HG02870 (cell line): Measurements from ENCODE around the gene CHRNA1.

Source experiments
- ATAC-seq: cut with Tn5 transposase; IDR thresholded peaks from one replicate; pipeline ENCODE4 v1.9.1; 2021; ENCODE audit warnings: mild to moderate bottlenecking, moderate library complexity; ENCODE audit not compliant: unreplicated experiment

CHRNA1 gene

DNA sequence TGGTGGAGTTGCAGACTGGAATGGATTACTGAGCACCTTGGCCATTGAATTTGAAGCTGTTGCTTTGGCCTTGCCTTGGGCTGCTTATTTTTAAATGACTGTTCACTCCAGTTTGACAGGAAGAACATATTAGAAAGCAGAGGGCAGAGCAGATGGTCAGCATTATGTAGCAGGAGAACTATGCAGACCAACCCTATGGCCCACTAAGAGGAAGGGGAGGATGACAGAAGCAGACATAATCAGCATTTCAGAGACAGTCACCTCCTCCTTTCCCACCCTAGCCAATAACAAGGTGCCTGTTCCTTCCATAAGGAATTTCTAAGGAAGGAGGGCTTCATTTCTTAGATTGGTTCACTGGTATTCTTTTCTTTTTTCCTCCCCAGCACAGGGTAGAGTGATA, 2.4 kb downstream of the CHRNA1 start:
- no peak for ATAC-seq

GRCh38 chr2:174760845-174761473, 3.3 kb downstream of the CHRNA1 start:
- no peak for ATAC-seq

DNA sequence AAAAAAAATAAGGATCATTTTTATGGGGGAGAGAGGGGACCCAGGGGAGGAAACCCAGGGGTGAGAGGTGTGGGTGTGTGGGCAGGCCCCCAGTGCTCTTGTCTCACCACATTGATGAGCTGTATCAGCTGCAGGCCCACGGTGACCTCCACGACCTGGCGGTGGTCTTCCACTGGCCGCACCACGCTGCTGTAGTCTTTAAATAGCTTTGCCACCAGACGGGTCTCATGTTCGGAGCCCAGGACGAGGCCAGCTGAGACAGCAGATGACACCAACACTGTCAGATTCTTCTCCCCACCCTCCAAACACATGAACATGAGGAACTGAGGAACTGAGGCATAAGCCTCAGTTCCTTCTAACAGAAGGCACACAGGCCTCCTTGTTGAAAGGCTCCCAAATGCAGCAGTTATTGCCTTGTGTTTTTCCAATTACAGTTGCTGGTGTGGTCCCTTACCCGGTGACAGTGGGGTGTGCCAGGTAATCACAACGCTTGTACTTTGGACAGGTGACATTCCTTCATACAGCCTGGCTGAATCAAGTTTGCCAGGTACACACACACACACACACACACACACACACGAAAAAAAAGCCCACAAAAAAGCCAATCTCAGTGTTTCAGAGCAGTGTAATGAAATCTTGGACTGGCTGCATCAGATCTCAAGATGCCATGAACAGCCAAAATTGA, 4.7 kb downstream of the CHRNA1 start:
- no peak for ATAC-seq

GRCh38 chr2:174756743-174757142, 7.5 kb downstream of the CHRNA1 start:
- no peak for ATAC-seq

GRCh38 chr2:174753038-174753633, 11.1 kb downstream of the CHRNA1 start:
- ATAC-seq: no peak

DNA sequence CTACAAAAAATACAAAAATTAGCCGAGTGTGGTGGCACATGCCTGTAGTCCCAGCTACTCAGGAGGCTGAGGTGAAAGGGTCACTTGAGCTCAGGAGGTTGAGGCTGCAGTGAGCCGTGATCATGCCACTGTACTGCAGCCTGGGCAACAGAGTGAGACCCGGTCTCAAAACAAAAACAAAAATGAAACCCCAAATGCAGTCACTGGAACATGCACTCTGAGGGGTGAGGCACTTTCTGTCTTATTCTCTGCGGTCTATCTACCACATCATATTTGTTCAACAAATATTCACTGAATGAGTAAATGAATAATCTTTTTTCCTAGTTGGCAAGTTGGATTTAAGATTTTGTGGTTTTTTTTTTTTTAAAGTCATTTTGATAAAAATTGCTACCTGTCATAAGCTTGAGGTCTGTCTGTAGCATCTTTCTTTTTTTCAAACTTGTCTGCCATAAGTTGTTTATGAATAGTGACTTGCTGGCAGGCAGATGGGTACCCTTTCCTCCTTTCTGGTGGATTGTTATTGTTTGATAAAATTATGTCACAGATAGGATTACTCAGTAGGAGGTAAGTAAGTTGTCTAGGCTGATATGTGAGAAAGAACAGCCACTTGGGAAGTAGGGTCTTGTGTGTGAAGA, 11.8 kb downstream of the CHRNA1 start:
- peak; percentile 87 for ATAC-seq

DNA sequence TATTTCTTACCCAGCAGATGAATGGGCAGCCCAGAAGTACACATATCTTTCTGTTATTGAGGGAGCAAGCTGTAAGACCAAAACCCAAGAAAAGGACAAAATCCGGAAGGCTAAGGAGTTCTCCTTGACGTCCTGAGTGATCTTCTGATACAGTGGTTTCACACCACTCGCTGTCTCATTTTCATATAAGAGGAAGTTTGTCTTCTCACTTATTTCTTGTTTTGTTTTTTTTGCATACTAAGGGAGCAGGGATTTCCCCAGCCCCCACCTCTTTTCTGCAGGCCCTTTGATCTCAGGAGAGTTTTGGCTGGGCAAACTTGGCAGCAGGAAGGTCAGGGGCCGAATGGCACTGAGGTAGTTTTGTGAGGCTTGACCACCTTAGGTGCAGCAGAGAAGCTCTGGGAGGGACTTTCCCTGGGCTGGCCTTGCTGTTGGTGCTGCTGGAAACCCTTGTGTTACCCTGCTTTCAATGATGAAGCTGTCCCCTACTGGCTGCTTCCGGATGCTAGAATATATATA, 13.3 kb downstream of the CHRNA1 start:
- ATAC-seq: peak; percentile 52

DNA sequence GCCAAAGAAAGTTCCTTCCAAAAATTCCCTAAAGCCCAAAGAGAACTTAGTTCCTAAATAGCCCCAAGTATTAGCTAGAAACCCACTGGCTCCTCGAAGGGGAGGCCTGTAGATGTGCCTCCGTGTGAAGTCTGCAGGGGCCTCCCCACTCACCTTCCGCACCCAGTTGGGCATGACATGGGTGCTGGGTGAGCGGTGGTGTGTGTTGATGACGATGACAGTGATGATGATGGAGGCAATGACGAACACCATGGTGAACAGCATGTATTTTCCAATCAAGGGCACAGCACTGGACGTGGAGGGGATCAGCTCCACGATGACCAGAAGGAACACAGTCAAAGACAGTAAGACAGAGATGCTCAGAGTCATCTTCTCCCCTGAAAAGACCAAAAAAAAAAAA, 14.5 kb downstream of the CHRNA1 start:
- no peak for ATAC-seq

DNA sequence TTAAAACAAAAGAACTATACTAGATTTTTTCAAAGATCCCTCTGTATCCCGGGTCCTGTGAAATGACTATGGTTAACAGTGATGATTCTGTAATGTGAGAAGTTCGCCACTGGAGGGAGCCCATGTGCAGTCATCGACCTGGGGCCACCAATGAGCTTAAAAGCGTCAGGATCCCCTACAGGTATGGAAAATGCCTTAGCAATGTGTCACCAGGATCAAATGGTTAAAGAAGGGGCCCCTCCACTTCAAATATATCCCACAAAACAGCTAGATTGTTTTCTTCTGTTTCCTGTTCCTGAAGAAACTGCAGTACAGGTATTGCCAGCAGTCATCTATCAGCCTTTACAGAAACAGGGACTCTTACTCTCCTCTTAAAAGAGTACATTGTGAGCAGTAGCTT, 15.3 kb downstream of the CHRNA1 start:
- ATAC-seq: no peak

- no peak for ATAC-seq
These were observed 19.1 kb downstream of the CHRNA1 start for GRCh38 chr2:174745142-174745541.

GRCh38 chr2:174744111-174744510, 20.2 kb downstream of the CHRNA1 start:
- no peak for ATAC-seq

DNA sequence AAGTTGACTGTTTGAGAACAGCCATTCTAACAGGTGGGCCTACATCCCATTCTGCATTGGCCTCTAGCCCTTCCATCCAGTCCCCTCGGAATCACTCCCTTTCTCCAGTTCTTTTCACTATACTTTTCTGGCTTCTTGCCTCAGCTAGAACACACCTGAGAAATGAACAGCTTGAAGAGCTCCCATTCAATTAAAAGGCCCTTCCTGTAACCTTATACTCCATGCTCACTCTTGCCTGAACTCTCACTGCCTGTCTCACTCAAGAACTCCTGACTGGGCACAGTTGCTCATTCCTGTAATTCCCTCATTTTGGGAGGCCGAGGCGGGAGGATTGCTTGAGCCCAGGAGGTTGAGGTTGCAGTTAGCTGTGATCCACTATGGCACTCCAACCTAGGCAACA, 23.6 kb downstream of the CHRNA1 start:
- no peak for ATAC-seq

DNA sequence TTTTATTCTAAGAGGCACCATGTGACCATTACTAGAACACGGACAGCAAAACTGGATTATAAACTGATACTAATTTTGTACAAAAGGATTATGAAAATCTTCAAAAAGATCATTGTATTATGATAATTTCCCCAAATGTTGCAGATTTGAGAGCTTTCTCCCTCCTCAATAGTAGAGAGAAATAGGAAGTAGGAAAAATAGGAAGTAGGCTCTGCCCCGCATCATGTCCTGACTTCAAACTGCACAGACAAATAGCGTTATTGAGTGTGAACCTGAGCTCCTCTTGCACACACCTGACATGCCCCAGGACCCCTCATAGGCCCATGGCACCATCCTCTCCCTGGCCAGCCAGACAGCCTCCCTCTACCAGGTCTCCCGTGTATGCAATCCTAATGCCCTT, 25.4 kb downstream of the CHRNA1 start:
- ATAC-seq: no peak

- ATAC-seq: no peak
These were observed 32.7 kb downstream of the CHRNA1 start for GRCh38 chr2:174731546-174731945.

DNA sequence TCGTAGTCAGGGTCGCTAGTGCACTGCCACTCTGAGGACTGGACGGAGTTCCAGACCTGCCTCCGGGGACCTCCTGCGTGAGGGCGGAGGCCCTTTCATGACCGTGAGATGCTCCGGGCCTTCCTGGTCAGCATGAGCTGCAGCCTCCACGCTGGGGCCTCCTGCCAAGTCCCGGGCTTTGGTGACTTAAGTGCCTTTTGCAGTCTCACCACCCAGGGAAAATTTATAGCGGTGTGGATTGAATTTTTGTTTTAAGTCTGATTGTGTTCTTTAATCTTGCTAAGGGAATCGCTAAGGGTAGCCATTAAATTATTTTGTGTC, 33.6 kb downstream of the CHRNA1 start:
- ATAC-seq: no peak

DNA sequence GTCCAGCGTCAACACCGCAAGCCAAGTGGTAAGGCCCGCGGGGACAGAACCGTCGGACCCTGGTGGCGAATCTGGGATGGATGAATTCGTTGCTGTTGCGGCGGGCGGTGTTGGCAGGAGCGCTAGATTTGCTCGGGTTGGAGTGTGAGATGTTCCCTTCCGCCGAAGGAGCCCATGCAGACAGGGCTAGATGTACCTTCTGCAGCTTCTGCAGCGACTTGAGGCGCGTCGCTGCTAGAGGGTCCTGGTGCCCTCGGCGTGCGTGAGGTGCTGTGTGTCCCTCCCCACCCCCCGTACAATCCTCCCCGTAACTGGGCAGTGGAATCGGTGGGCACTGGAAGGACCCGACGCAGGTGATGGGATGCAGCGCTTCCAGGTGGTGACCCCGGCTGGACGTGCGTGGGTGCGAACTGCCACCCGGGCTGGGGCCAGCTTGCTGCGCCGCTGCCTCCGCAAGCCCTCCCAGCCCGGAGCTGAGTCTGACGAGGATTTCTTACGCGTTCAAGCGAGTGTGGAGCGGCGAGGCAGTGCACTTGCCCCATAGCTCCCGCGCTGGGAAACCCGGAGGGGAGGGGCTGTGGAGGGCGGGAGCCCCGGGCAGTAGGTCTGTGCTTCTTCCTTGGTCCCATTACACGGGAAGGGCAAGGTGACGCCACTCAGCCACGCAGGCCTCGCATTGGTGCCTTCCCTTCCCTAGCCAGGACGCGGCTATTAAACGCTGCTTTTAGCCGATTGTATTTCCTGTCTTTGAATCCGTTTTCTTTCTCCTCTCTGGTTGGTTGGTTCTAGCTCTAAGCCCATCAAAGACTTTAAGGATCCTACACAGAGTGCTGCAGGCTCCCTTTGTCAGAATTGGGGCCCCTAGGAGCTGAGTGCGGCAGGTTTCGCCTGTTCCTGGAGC, 34.2 kb downstream of the CHRNA1 start:
- ATAC-seq: no peak

DNA sequence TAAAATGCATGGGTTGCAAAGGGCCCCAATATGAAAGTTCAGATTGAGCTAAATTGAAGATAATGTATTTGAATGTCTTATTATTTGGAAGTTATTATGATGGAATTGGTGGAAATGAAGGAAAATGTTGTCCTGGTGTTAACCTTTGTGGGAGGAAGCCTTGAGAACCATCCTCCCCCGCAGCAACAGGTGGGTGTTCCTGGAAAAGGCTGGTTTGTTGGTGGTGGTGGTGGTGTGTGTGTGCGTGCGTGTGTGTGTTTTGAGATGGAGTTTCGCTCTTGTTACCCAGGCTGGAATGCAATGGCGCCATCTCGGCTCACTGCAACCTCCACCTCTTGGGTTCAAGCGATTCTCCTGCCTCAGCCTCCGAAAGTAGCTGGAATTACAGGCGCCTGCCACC, 36.2 kb downstream of the CHRNA1 start:
- no peak for ATAC-seq

DNA sequence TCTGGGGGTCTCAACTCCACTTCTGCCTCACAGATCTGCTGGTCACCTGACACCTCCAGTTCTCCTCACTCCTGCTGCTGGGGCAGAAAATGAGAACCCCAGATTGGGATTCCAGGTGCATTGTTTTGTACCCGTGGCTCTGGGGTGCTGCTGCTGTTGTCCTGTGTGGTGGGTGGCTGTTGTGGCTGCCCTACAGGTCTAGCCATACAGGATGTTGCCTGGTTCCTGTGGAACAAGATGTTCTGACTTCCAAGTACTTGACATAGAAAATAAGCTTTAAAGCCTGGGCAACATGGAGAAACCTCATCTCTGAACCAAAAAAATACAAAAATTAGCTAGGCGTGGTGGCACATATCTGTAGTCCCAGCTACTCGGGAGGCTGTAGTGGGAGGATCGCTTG, 38.1 kb downstream of the CHRNA1 start:
- ATAC-seq: no peak

- no peak for ATAC-seq
These were observed 41.2 kb downstream of the CHRNA1 start for GRCh38 chr2:174722942-174723592.

GRCh38 chr2:174719016-174719415, 45.3 kb downstream of the CHRNA1 start:
- no peak for ATAC-seq
